EL (cell line): Measurements from ENCODE around the gene COG6.
A peak's percentile ranks its signal among the peaks of the same experiment; 100 is the strongest.

Experiments used
- DNase-seq: peaks from one replicate; pipeline ENCODE4 v3.0.0-alpha.2; 2016

Gene COG6

DNA sequence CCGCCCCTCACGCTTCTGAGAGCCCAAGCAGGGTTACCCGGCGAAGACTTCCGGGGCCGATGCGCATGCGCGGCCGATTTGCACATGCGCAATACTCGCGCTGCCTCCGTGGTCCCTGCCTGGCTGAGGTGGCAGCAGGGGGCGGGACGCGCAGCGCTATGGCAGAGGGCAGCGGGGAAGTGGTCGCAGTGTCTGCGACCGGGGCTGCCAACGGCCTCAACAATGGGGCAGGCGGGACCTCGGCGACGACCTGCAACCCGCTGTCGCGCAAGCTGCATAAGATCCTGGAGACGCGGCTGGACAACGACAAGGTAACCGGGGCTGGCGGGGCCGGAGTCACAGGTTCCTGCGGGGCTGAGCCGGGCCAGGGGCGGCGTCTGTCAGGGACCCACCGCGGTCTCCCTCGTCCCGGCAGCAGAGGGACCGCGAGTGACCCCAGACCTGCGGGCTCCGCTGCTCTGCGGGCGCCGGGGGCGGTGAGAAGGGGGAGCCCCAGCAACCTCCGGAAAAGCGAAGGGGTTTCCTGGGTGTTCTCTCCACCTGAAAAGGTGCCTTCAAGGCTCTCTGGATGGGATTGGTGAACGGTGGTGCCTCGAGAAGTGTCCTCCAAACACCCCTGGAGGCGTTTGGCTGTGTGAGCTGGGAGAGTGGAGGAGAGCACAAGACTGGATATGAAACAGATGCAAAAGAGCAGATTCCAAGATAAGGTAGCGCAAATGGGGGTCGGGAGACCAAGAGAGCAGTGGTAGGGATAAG is at the start of gene COG6:
Gene COG6, plus strand, starts transcription at position 94 of the 756 bp plus-strand sequence. Its CDS starts 65 bp downstream, at position 159.
- DNase-seq: peak; percentile 83

GRCh38 chr13:39605677-39606320 is 49.7 kb upstream of the COG6 start:
- no peak for DNase-seq

DNA sequence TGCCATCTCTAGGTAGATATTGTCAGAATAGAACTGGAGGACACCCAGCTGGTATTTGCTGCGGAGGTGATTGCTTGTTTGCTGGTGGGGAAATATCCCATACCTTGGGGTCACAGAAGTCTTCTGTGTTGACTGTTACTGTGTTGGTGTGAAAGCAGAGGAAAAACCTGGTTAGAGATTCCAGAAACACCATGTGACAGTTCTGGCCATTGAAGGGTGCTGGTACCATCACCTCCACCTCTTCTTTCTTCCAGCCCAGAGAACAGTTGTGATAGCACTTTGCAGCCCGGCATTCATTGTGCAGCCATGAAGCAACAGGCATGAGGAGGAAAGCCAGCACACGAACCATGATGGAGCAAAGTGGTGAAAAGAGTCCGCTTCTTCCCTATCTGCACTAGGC is 47.6 kb upstream of the COG6 start:
- no peak for DNase-seq

- DNase-seq: peak; percentile 67
These were observed 43.3 kb upstream of the COG6 start for GRCh38 chr13:39612023-39612637.

- peak; percentile 65 for DNase-seq
These were observed 39.3 kb upstream of the COG6 start for GRCh38 chr13:39616087-39616694.

- DNase-seq: no peak
These were observed 36.9 kb upstream of the COG6 start for GRCh38 chr13:39618561-39618960.

DNA sequence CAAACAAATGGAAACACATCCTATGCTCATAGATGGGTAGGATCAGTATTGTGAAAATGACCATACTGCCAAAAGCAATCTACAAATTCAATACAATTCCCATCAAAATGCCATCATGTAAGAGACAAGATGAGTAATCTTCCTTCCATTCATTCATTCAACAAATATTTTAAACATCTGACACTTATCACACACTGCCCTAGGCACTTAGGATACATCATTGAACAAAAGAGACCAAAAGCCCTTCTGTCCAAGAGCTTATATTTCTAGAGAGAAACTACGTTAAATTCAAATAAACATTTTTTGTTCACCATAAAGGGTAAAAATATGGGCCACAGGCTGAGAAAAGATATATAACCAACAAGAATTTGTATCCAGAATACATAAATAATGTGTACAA is 32.0 kb upstream of the COG6 start:
- no peak for DNase-seq

- no peak for DNase-seq
These were observed 24.2 kb upstream of the COG6 start for GRCh38 chr13:39631307-39631706.

- DNase-seq: no peak
These were observed 22.5 kb upstream of the COG6 start for GRCh38 chr13:39632994-39633393.

DNA sequence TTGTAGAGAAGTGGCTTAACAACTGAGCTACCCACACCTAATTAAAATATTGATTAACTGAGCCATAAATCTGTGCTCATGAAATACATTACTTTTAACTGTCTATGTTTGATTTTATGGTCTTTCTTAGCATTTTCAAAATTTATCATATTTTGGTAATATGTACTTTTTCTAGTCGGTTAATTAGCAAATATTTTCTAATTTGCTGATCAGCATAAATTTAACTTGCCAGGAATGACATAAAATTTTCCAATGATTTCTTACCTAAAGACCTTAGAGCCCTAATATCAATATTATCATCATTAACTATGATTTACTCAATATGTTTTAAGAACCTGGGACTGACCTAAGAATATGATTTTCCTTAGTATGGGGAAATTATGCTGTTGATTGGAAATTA is 19.9 kb upstream of the COG6 start:
- no peak for DNase-seq

DNA sequence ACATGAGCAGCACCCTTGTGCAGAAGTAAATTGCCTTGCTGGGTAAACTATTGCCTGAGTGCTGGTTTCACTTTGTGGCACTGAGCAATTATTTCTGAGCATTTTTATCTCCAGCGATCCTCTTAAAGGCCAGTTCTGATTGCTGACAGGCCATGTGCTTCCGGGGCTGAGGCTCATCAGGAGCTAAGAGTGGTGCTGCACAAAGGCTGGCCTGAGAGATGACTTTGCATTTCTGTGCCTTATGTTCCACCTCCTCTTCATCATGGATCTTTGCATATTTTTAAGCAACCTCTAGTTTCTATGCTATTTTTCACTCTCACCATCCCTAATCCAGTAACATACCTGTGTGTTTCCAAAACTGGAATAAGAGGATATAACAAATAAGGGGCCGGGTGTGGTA is 17.6 kb upstream of the COG6 start:
- DNase-seq: no peak

- no peak for DNase-seq
These were observed 13.8 kb upstream of the COG6 start for GRCh38 chr13:39641645-39642044.

- DNase-seq: no peak
These were observed 9.3 kb upstream of the COG6 start for GRCh38 chr13:39646122-39646521.

- DNase-seq: peak; percentile 1
These were observed 357 bp upstream of the COG6 start for GRCh38 chr13:39655041-39655568.

GRCh38 chr13:39656325-39656677 is 839 bp downstream of the COG6 start:
- DNase-seq: no peak

- no peak for DNase-seq
These were observed 8.0 kb downstream of the COG6 start for GRCh38 chr13:39663508-39663907.

DNA sequence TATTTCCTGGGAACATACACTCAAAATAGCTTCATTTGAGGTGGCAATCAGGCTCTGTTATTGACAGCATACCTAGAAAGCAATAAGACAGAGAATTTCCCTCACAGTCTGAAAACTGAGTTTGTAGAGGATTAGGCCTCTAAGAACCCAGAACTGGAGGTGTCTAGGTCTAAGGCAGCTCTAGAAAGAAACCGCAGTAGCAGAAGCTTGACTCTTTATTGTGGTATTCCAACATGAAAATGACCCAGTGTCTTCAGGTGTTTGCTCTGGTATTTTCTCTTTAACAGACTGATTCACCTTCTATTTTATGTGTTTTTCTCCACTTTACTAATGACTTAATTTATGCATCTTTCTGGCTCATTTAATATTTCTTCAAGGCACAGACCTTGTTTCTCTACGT is 8.5 kb downstream of the COG6 start:
- DNase-seq: no peak

GRCh38 chr13:39665763-39666162 is 10.3 kb downstream of the COG6 start:
- DNase-seq: no peak

- no peak for DNase-seq
These were observed 15.0 kb downstream of the COG6 start for GRCh38 chr13:39670445-39670844.

- DNase-seq: no peak
These were observed 17.1 kb downstream of the COG6 start for GRCh38 chr13:39672378-39673132.

GRCh38 chr13:39675904-39676303 is 20.4 kb downstream of the COG6 start:
- peak; percentile 3 for DNase-seq

GRCh38 chr13:39676315-39676876 is 20.9 kb downstream of the COG6 start:
- DNase-seq: peak; percentile 51
